B cell (primary cell): ENCODE measurements around the gene NPTN. TPM values are rescaled to one million over a fixed set of nuclear protein-coding genes. Genes with fewer than 3 reads are reported as not detected.

ENCODE experiments used
- ATAC-seq: fragments of 200-7000 bp; cut with Tn5 transposase; one replicate; pipeline ENCODE4 v1.10.0; 2021; ENCODE audit warnings: low read depth, mild to moderate bottlenecking, moderate number of reproducible peaks, moderate library complexity
- CTCF ChIA-PET: fragments of 350-600 bp; sonication (Branson Sonifier 250); formaldehyde crosslinking; loops from one replicate; lab custom pipeline; 2021; ENCODE audit warnings: antibody characterized with exemption, inconsistent platforms; lab: Charles Lee
- POLR2A ChIA-PET: fragments of 350-600 bp; sonication (Branson Sonifier 250); formaldehyde crosslinking; loops from one replicate; lab custom pipeline; 2021; ENCODE audit warnings: antibody characterized with exemption; lab: Charles Lee
- DNase-seq: peaks from one replicate; pipeline ENCODE4 v3.0.0; 2013
- H2AFZ ChIP-seq: 2 replicates; pipeline ENCODE4 v1.6.1; 2012; ENCODE audit warnings: mild to moderate bottlenecking, low read depth, low read length; ENCODE audit not compliant: insufficient read depth, poor library complexity, severe bottlenecking
- H3K27ac ChIP-seq, 2 donors: 1 replicate in 1 of 2; 2 replicates in 1 of 2; pipeline ENCODE4 v1.5.1; 2012 to 2013; ENCODE audit warnings: low read length in 2 of 2, mild to moderate bottlenecking in 2 of 2, moderate library complexity in 1 of 2
- H3K27me3 ChIP-seq, 4 experiments: fragments of 200-600 bp in 1 of 4; sonication (generic) in 1 of 4; replicated peaks in 1 of 4; 1 replicate in 2 of 4; 2 replicates in 2 of 4; pipeline versions ENCODE4 v1.6.1 to v1.7.0; 2013 to 2016; ENCODE audit warnings: low read length in 3 of 4, mild to moderate bottlenecking in 2 of 4, mixed read lengths in 1 of 4, moderate library complexity in 1 of 4; ENCODE audit not compliant: insufficient read depth in 4 of 4, control insufficient read depth in 3 of 4; ENCODE audit errors: control extremely low read depth in 1 of 4
- H3K36me3 ChIP-seq, 2 experiments: replicated peaks in 1 of 2; 1 replicate in 1 of 2; 2 replicates in 1 of 2; pipeline versions ENCODE4 v1.6.1 to v1.7.1; 2013; ENCODE audit warnings: low read length in 1 of 2; ENCODE audit not compliant: insufficient read depth in 2 of 2, control insufficient read depth in 1 of 2; ENCODE audit errors: control extremely low read depth in 1 of 2, extremely low read depth in 1 of 2
- H3K4me1 ChIP-seq, 2 donors: fragments of 200-600 bp in 1 of 2; sonication (generic) in 1 of 2; 1 replicate in 1 of 2; 2 replicates in 1 of 2; pipeline versions ENCODE4 v1.5.1 to v1.6.1; 2013 to 2017; ENCODE audit warnings: low read length in 2 of 2; ENCODE audit not compliant: control insufficient read depth in 2 of 2, insufficient read depth in 2 of 2
- H3K4me2 ChIP-seq: replicated peaks from 2 replicates; pipeline ENCODE3; 2012; ENCODE audit warnings: mild to moderate bottlenecking, low read depth, low read length; ENCODE audit not compliant: poor library complexity, severe bottlenecking
- H3K4me3 ChIP-seq, 5 experiments: fragments of 200-600 bp in 1 of 5; sonication (generic) in 1 of 5; 1 replicate in 3 of 5; 2 replicates in 2 of 5; pipeline versions ENCODE4 v1.5.1 to v1.7.0; 2011 to 2016; ENCODE audit warnings: low read length in 4 of 5, mild to moderate bottlenecking in 4 of 5, low read depth in 2 of 5, control low read depth in 1 of 5, moderate library complexity in 1 of 5; ENCODE audit not compliant: insufficient read depth in 1 of 5; ENCODE audit errors: control extremely low read depth in 1 of 5, extremely low read depth in 1 of 5
- H3K79me2 ChIP-seq: fragments of 200-600 bp; sonication (generic); one replicate; pipeline ENCODE4 v1.6.0; 2016; ENCODE audit warnings: low read length; ENCODE audit not compliant: control insufficient read depth, insufficient read depth
- H3K9ac ChIP-seq: fragments of 200-600 bp; sonication (generic); 2 replicates; pipeline ENCODE4 v1.6.1; 2017; ENCODE audit warnings: mild to moderate bottlenecking, low read length, moderate library complexity
- H3K9me3 ChIP-seq, 3 donors: one replicate each; pipeline versions ENCODE4 v1.6.1 to v1.7.1; 2013; ENCODE audit warnings: low read length in 2 of 3; ENCODE audit not compliant: control insufficient read depth in 2 of 3, insufficient read depth in 1 of 3; ENCODE audit errors: control extremely low read depth in 1 of 3
- H4K20me1 ChIP-seq: 2 replicates; pipeline ENCODE4 v1.6.0; 2012; ENCODE audit warnings: mild to moderate bottlenecking, low read length; ENCODE audit not compliant: insufficient read depth, control insufficient read depth, poor library complexity, severe bottlenecking
- H3K27ac Mint-ChIP-seq: one replicate; pipeline ENCODE4 v1.8.0; 2021; ENCODE audit warnings: mixed read lengths
- H3K27me3 Mint-ChIP-seq: one replicate; pipeline ENCODE4 v1.8.0; 2021; ENCODE audit warnings: mixed read lengths
- H3K4me1 Mint-ChIP-seq: one replicate; pipeline ENCODE4 v1.8.0; 2021; ENCODE audit warnings: mixed read lengths
- H3K4me3 Mint-ChIP-seq: one replicate; pipeline ENCODE4 v1.8.0; 2021; ENCODE audit warnings: mixed read lengths
- H3K9me3 Mint-ChIP-seq: one replicate; pipeline ENCODE4 v1.8.0; 2022; ENCODE audit warnings: mixed read lengths; ENCODE audit not compliant: insufficient read depth
- CTCF ChIP-seq: fragments of 200-600 bp; IDR thresholded peaks from one replicate; pipeline ENCODE4 v1.8.0; 2022; ENCODE audit warnings: antibody characterized with exemption, mild to moderate bottlenecking
- EZH2 ChIP-seq: IDR thresholded peaks from 2 replicates; pipeline ENCODE4 v1.6.1; 2012; ENCODE audit warnings: borderline replicate concordance, low read depth, mild to moderate bottlenecking, moderate library complexity, low read length; ENCODE audit not compliant: insufficient read depth, poor library complexity, severe bottlenecking
- WGBS: methylation state at CpG from one replicate; pipeline ENCODE4 v1.1.5; 2013; ENCODE audit warnings: missing lambda C conversion rate; ENCODE audit not compliant: insufficient coverage; 5-methylcytosine and 5-hydroxymethylcytosine counted together
- intact Hi-C: fragments of 100-400 bp; cut with micrococcal nuclease; formaldehyde crosslinking; loops from one replicate; pipeline ENCODE4 v1.10.0; 2022
- polyA plus RNA-seq: library from polyadenylated mRNA; depleted of rRNA; stranded (reverse); fragments of >200 nt; gene quantifications from 2 replicates; pipeline ENCODE4 v1.2.3, GENCODE V29; 2012
- total RNA-seq, 2 donors: library from RNA; stranded (reverse); fragments of 120-200 nt in 1 of 2; gene quantifications; 1 replicate in 1 of 2; 2 replicates in 1 of 2; pipeline versions ENCODE4 v1.2.3 to v1.2.4, GENCODE V29; 2013 to 2022

The NPTN gene
- total and polyA plus RNA-seq, 2 donors (not counting 1 experiment from before 2014, with no cell fraction given), result 23.5 to 40.5 TPM

- no peaks in the 10 kb centered on the region for H3K4me1 Mint-ChIP-seq
- H3K4me1 ChIP-seq, result no peaks in the 10 kb centered on the region
- ChIA-PET CTCF (no interaction called here), POLR2A (no interaction called here)
- H2AFZ ChIP-seq, result no peak overlapping the region
- H4K20me1 ChIP-seq, result no peaks in the 10 kb centered on the region
- peaks cover 9% of the 10 kb centered on the region for H3K27me3 Mint-ChIP-seq
- no peak for ATAC-seq
- no peak overlapping the region for H3K4me3 Mint-ChIP-seq
- no peaks in the 10 kb centered on the region for H3K9me3 Mint-ChIP-seq
- no peak overlapping the region for H3K27ac Mint-ChIP-seq
- TF ChIP-seq CTCF (no peak), EZH2 (no peak)
- no peaks in the 10 kb centered on the region for H3K79me2 ChIP-seq
- H3K27me3 ChIP-seq, result peaks cover 0 to 4% (median 0%) of the 10 kb centered on the region in 4 experiments
- intact Hi-C loops, result no loop called here
- H3K27ac ChIP-seq, result no peak overlapping the region
- H3K4me2 ChIP-seq, result no peak overlapping the region
- no peak overlapping the region for H3K9ac ChIP-seq
- no peak overlapping the region for H3K4me3 ChIP-seq
- H3K36me3 ChIP-seq, result no peaks in the 10 kb centered on the region
- no CpG with 5 or more reads among the region's 3 CpGs for WGBS
- no peak for DNase-seq
- H3K9me3 ChIP-seq, result no peaks in the 10 kb centered on the region
These were observed 114.9 kb downstream of the NPTN start for GRCh38 chr15:73518180-73518862.

- no CpG with 5 or more reads among the region's 2 CpGs for WGBS
- Histone ChIP-seq H4K20me1 (no peaks in the 10 kb centered on the region), H3K27ac (no peak overlapping the region), H3K36me3 (no peaks in the 10 kb centered on the region), H3K9me3 (no peaks in the 10 kb centered on the region), H3K4me2 (no peak overlapping the region), H3K79me2 (no peaks in the 10 kb centered on the region), H2AFZ (no peak overlapping the region), H3K27me3 (peaks cover 0 to 4% (median 0%) of the 10 kb centered on the region in 4 experiments), H3K9ac (no peak overlapping the region), H3K4me1 (no peaks in the 10 kb centered on the region), H3K4me3 (no peak overlapping the region)
- Mint-ChIP-seq H3K27ac (no peak overlapping the region), H3K27me3 (peaks cover 9% of the 10 kb centered on the region), H3K4me1 (no peaks in the 10 kb centered on the region), H3K9me3 (no peaks in the 10 kb centered on the region), H3K4me3 (no peak overlapping the region)
- POLR2A ChIA-PET, result no interaction called here
- DNase-seq (no peak), ATAC-seq (no peak)
- CTCF ChIA-PET, result no interaction called here
- no peak for TF ChIP-seq CTCF
- TF ChIP-seq EZH2, result no peak
- intact Hi-C loops, result no loop called here
These were observed 115.6 kb downstream of the NPTN start for GRCh38 chr15:73517566-73517965.
